Lower lobe of right lung (tissue), 2 donors: Measurements from ENCODE around the gene FXYD4. TPM values are rescaled to one million over a fixed set of nuclear protein-coding genes. Genes with fewer than 3 reads are reported as not detected.

Source experiments
- ATAC-seq, 2 donors: fragments of 200-7000 bp; cut with Tn5 transposase; one replicate each; pipeline ENCODE4 v1.9.1; 2020 to 2022; ENCODE audit warnings: mild to moderate bottlenecking in 2 of 2, moderate library complexity in 2 of 2
- DNase-seq: peaks from one replicate; pipeline ENCODE4 v3.0.0-alpha.2; 2020
- H3K27ac ChIP-seq: fragments of 200-600 bp; one replicate; pipeline ENCODE4 v1.8.0; 2022
- H3K27me3 ChIP-seq: fragments of 200-600 bp; one replicate; pipeline ENCODE4 v1.8.0; 2022; ENCODE audit warnings: low read depth
- H3K36me3 ChIP-seq: fragments of 200-600 bp; one replicate; pipeline ENCODE4 v1.8.0; 2022; ENCODE audit warnings: mild to moderate bottlenecking
- H3K4me1 ChIP-seq: fragments of 200-600 bp; one replicate; pipeline ENCODE4 v1.8.0; 2022
- H3K4me3 ChIP-seq: fragments of 200-600 bp; one replicate; pipeline ENCODE4 v1.8.0; 2022; ENCODE audit warnings: mild to moderate bottlenecking
- H3K9me3 ChIP-seq: fragments of 200-600 bp; one replicate; pipeline ENCODE4 v1.8.0; 2022
- intact Hi-C: fragments of 100-400 bp; cut with DNase I; formaldehyde crosslinking; loops from one replicate; pipeline ENCODE4 v1.11.0; 2022
- total RNA-seq: library from RNA; stranded (reverse); fragmentation: NEBNext Ultra II Directional; extraction: Animal tissue kit (Norgen Biotek cat#: 25700); gene quantifications from one replicate; pipeline ENCODE4 v1.2.1, GENCODE V29; 2021
- TF ChIP-seq, protein P1 (sequence below): fragments of 200-600 bp; IDR thresholded peaks from one replicate; pipeline ENCODE4 v1.8.0; 2022; ENCODE audit warnings: antibody characterized with exemption, mild to moderate bottlenecking
- donor health status: DM: no; HTN: yes; CAD: no; lungs with severe emphysema.

FXYD4 gene
- total RNA-seq, 1 donor from 2014 or later, result not detected

DNA sequence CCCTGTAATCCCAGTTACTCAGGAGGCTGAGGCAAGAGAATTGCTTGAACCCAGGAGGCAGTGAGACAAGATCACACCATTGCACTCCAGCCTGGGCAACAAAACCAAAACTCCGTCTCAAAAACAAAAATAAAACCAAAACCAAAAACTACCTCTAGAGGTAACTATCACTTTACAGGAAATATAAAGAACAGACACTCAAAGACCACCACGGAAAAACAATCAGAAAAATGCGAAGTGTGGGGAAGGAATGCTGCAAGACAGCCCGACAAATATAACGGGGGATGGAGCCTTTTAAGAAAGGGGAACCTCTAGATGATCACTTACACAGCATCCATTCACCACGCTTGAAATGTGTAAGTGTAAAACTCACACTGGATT is 33.3 kb downstream of the FXYD4 start:
- DNase-seq, result no peak
- intact Hi-C loops, result no loop called here
- peaks cover 73% of the 10 kb centered on the region for H3K4me1 ChIP-seq
- peaks cover 19% of the 10 kb centered on the region for H3K36me3 ChIP-seq
- no peak for ATAC-seq
- H3K27ac ChIP-seq, result peak overlapping the region; percentile 29
- H3K4me3 ChIP-seq, result peak overlapping the region; percentile 79
- no peaks in the 10 kb centered on the region for H3K27me3 ChIP-seq
- no peaks in the 10 kb centered on the region for H3K9me3 ChIP-seq
- TF ChIP-seq, protein P1, sequence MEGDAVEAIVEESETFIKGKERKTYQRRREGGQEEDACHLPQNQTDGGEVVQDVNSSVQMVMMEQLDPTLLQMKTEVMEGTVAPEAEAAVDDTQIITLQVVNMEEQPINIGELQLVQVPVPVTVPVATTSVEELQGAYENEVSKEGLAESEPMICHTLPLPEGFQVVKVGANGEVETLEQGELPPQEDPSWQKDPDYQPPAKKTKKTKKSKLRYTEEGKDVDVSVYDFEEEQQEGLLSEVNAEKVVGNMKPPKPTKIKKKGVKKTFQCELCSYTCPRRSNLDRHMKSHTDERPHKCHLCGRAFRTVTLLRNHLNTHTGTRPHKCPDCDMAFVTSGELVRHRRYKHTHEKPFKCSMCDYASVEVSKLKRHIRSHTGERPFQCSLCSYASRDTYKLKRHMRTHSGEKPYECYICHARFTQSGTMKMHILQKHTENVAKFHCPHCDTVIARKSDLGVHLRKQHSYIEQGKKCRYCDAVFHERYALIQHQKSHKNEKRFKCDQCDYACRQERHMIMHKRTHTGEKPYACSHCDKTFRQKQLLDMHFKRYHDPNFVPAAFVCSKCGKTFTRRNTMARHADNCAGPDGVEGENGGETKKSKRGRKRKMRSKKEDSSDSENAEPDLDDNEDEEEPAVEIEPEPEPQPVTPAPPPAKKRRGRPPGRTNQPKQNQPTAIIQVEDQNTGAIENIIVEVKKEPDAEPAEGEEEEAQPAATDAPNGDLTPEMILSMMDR, result no peak

DNA sequence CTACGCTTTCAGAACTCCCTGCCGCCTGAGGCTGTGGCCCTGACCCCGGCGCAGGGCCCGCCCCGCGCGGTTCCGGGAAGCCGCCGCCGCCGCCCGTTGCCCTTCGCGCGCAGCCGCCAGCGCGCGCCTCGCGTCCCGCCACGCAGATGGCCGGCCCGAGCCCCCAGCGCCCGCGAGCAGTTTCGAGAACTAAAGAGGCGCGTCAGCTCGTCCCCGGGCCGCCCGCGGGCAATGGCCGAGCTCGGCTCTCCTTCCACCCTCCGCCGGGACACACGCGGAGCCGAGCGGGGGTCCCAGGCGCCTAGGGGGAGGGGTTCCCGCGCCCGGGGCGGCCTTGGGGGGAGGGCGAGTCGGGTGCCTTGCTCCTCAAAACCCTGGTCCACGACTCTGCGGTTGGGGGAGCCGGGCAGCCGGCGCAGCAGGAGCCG is 35.7 kb downstream of the FXYD4 start:
- no peaks in the 10 kb centered on the region for H3K9me3 ChIP-seq
- intact Hi-C loops, result no loop called here
- H3K4me3 ChIP-seq, result peak overlapping the region; percentile 79
- H3K4me1 ChIP-seq, result peaks cover 54% of the 10 kb centered on the region
- peaks cover 15% of the 10 kb centered on the region for H3K36me3 ChIP-seq
- no peaks in the 10 kb centered on the region for H3K27me3 ChIP-seq
- peak overlapping the region; percentile 98 for H3K27ac ChIP-seq
- TF ChIP-seq, protein P1, result no peak
- ATAC-seq, result peak; percentile 36 to 60
- peak; percentile 78 for DNase-seq

DNA sequence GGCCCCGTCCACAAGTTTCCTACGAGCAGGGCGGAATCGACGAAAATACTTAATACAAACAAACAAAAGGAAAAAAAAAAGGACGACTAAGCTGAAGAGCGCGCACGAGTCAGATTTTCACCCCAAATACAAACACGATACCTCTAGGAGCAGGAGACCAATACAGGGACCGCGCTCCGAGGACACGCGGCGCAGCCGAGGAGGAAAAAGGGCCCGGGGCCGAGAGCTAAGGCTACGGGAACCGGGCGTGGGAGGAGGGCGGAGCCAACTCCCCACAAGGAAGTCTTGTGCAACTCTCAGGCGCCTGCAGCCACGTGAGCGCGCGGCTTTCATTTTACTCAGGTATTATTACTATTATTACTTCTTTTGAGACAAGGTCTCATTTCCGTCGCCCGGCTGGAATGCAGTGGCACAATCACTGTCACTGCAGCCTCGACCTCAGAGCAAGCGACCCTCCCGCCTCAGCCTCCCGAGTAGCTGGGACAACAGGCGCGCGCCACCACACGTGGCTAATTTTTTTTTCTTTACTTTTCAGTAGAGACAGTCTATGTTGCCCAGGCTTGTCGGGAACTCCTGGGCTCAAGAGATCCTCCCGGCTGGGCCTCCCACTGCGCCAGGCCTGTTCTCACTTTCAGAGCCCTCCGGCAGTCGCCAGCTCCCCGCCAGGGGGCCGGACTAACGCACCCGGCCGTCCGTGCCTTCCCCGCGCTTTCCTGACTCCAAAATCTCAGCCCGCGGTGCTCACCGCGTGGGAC is 36.3 kb downstream of the FXYD4 start:
- Histone ChIP-seq H3K36me3 (peaks cover 12% of the 10 kb centered on the region), H3K4me1 (peaks cover 48% of the 10 kb centered on the region), H3K4me3 (peak overlapping the region; percentile 79), H3K27ac (peak overlapping the region; percentile 98), H3K9me3 (no peaks in the 10 kb centered on the region), H3K27me3 (no peaks in the 10 kb centered on the region)
- DNase-seq, result peak; percentile 97
- TF ChIP-seq, protein P1, result peak; percentile 44
- peak; percentile 83 to 84 for ATAC-seq
- intact Hi-C loops, result no loop called here

DNA sequence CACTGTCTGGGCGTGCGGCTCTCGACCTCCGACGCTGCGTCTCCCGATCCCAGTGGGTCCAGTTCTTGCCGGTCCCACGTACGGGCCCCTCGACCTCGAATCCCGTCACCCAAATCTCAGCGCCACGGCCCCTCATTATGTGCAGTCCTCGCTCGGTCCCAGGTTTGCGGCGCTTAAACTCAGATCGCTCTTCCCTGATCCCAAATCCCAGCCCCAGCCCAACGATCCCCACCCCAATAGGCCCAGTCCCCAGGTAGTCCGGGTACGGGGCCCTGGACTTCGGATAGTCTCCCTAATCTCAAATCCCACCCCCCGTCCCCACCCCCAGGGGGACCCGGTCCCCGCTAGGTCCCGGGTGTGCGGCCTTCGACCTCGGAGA is 36.9 kb downstream of the FXYD4 start:
- peaks cover 6% of the 10 kb centered on the region for H3K36me3 ChIP-seq
- H3K27ac ChIP-seq, result peak overlapping the region; percentile 98
- intact Hi-C loops, result no loop called here
- no peaks in the 10 kb centered on the region for H3K9me3 ChIP-seq
- peaks cover 43% of the 10 kb centered on the region for H3K4me1 ChIP-seq
- H3K4me3 ChIP-seq, result peak overlapping the region; percentile 79
- TF ChIP-seq, protein P1, result no peak
- no peaks in the 10 kb centered on the region for H3K27me3 ChIP-seq
- no peak for DNase-seq
- no peak for ATAC-seq

DNA sequence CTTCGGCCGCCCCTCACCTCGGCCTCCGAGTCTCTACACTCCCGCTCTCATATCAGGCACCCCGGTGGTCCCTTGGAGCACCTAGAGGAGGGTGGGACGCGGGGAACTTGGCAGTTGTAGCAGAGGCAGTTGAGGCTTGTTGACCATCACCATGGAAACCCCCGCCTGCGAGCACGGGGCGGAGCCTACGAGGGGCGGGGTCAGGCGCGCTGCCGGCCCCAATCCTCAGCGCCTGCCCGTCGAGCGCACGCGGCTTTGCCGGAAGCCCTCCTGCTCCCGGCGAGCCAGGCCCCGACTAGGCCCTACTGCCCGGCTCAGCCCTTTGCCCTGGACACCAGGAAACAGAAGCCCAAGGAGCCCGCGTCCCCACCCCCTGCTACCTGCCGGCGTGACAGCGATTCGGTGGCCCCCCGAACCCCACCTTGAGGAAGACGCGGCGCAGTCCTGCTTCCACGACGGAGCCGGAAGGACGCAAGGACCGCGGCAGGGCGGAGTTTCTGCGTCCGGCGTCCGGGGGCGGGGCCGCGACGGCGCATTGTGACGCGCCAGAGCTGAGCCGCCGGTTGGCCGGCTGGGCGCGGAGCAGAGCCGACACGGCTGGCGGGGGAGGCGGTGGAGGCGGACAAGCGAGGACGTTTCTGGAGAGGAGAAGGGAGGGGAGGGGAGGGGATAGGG is 37.4 kb downstream of the FXYD4 start, which contains the start of gene HNRNPF:
Gene HNRNPF, minus strand, starts transcription at position 477 of the 675 bp plus-strand sequence. CDS start 21,302 bp downstream, outside the sequence.
- TF ChIP-seq, protein P1, result no peak
- no peaks in the 10 kb centered on the region for H3K9me3 ChIP-seq
- DNase-seq, result peak; percentile 96
- no peaks in the 10 kb centered on the region for H3K27me3 ChIP-seq
- intact Hi-C loops, result no loop called here
- peak within 1 kb of the TSS; percentile 98 for H3K27ac ChIP-seq
- H3K4me3 ChIP-seq, result peak within 1 kb of the TSS; percentile 79
- peaks cover 38% of the 10 kb centered on the region for H3K4me1 ChIP-seq
- ATAC-seq, result peak; percentile 92 to 94
- H3K36me3 ChIP-seq, result peaks cover 1% of the 10 kb centered on the region
